B cell (primary cell): ENCODE measurements around the gene WDR1. TPM values are rescaled to one million over a fixed set of nuclear protein-coding genes. Genes with fewer than 3 reads are reported as not detected.

ENCODE experiments used
- ATAC-seq: fragments of 200-7000 bp; cut with Tn5 transposase; one replicate; pipeline ENCODE4 v1.10.0; 2021; ENCODE audit warnings: low read depth, mild to moderate bottlenecking, moderate number of reproducible peaks, moderate library complexity
- CTCF ChIA-PET: fragments of 350-600 bp; sonication (Branson Sonifier 250); formaldehyde crosslinking; loops from one replicate; lab custom pipeline; 2021; ENCODE audit warnings: antibody characterized with exemption, inconsistent platforms; lab: Charles Lee
- POLR2A ChIA-PET: fragments of 350-600 bp; sonication (Branson Sonifier 250); formaldehyde crosslinking; loops from one replicate; lab custom pipeline; 2021; ENCODE audit warnings: antibody characterized with exemption; lab: Charles Lee
- DNase-seq: peaks from one replicate; pipeline ENCODE4 v3.0.0; 2013
- H2AFZ ChIP-seq: 2 replicates; pipeline ENCODE4 v1.6.1; 2012; ENCODE audit warnings: mild to moderate bottlenecking, low read depth, low read length; ENCODE audit not compliant: insufficient read depth, poor library complexity, severe bottlenecking
- H3K27ac ChIP-seq, 2 donors: 1 replicate in 1 of 2; 2 replicates in 1 of 2; pipeline ENCODE4 v1.5.1; 2012 to 2013; ENCODE audit warnings: low read length in 2 of 2, mild to moderate bottlenecking in 2 of 2, moderate library complexity in 1 of 2
- H3K27me3 ChIP-seq, 4 experiments: fragments of 200-600 bp in 1 of 4; sonication (generic) in 1 of 4; replicated peaks in 1 of 4; 1 replicate in 2 of 4; 2 replicates in 2 of 4; pipeline versions ENCODE4 v1.6.1 to v1.7.0; 2013 to 2016; ENCODE audit warnings: low read length in 3 of 4, mild to moderate bottlenecking in 2 of 4, mixed read lengths in 1 of 4, moderate library complexity in 1 of 4; ENCODE audit not compliant: insufficient read depth in 4 of 4, control insufficient read depth in 3 of 4; ENCODE audit errors: control extremely low read depth in 1 of 4
- H3K36me3 ChIP-seq, 2 experiments: replicated peaks in 1 of 2; 1 replicate in 1 of 2; 2 replicates in 1 of 2; pipeline versions ENCODE4 v1.6.1 to v1.7.1; 2013; ENCODE audit warnings: low read length in 1 of 2; ENCODE audit not compliant: insufficient read depth in 2 of 2, control insufficient read depth in 1 of 2; ENCODE audit errors: control extremely low read depth in 1 of 2, extremely low read depth in 1 of 2
- H3K4me1 ChIP-seq, 2 donors: fragments of 200-600 bp in 1 of 2; sonication (generic) in 1 of 2; 1 replicate in 1 of 2; 2 replicates in 1 of 2; pipeline versions ENCODE4 v1.5.1 to v1.6.1; 2013 to 2017; ENCODE audit warnings: low read length in 2 of 2; ENCODE audit not compliant: control insufficient read depth in 2 of 2, insufficient read depth in 2 of 2
- H3K4me2 ChIP-seq: replicated peaks from 2 replicates; pipeline ENCODE3; 2012; ENCODE audit warnings: mild to moderate bottlenecking, low read depth, low read length; ENCODE audit not compliant: poor library complexity, severe bottlenecking
- H3K4me3 ChIP-seq, 5 experiments: fragments of 200-600 bp in 1 of 5; sonication (generic) in 1 of 5; 1 replicate in 3 of 5; 2 replicates in 2 of 5; pipeline versions ENCODE4 v1.5.1 to v1.7.0; 2011 to 2016; ENCODE audit warnings: low read length in 4 of 5, mild to moderate bottlenecking in 4 of 5, low read depth in 2 of 5, control low read depth in 1 of 5, moderate library complexity in 1 of 5; ENCODE audit not compliant: insufficient read depth in 1 of 5; ENCODE audit errors: control extremely low read depth in 1 of 5, extremely low read depth in 1 of 5
- H3K79me2 ChIP-seq: fragments of 200-600 bp; sonication (generic); one replicate; pipeline ENCODE4 v1.6.0; 2016; ENCODE audit warnings: low read length; ENCODE audit not compliant: control insufficient read depth, insufficient read depth
- H3K9ac ChIP-seq: fragments of 200-600 bp; sonication (generic); 2 replicates; pipeline ENCODE4 v1.6.1; 2017; ENCODE audit warnings: mild to moderate bottlenecking, low read length, moderate library complexity
- H3K9me3 ChIP-seq, 3 donors: one replicate each; pipeline versions ENCODE4 v1.6.1 to v1.7.1; 2013; ENCODE audit warnings: low read length in 2 of 3; ENCODE audit not compliant: control insufficient read depth in 2 of 3, insufficient read depth in 1 of 3; ENCODE audit errors: control extremely low read depth in 1 of 3
- H4K20me1 ChIP-seq: 2 replicates; pipeline ENCODE4 v1.6.0; 2012; ENCODE audit warnings: mild to moderate bottlenecking, low read length; ENCODE audit not compliant: insufficient read depth, control insufficient read depth, poor library complexity, severe bottlenecking
- H3K27ac Mint-ChIP-seq: one replicate; pipeline ENCODE4 v1.8.0; 2021; ENCODE audit warnings: mixed read lengths
- H3K27me3 Mint-ChIP-seq: one replicate; pipeline ENCODE4 v1.8.0; 2021; ENCODE audit warnings: mixed read lengths
- H3K4me1 Mint-ChIP-seq: one replicate; pipeline ENCODE4 v1.8.0; 2021; ENCODE audit warnings: mixed read lengths
- H3K4me3 Mint-ChIP-seq: one replicate; pipeline ENCODE4 v1.8.0; 2021; ENCODE audit warnings: mixed read lengths
- H3K9me3 Mint-ChIP-seq: one replicate; pipeline ENCODE4 v1.8.0; 2022; ENCODE audit warnings: mixed read lengths; ENCODE audit not compliant: insufficient read depth
- EZH2 ChIP-seq: IDR thresholded peaks from 2 replicates; pipeline ENCODE4 v1.6.1; 2012; ENCODE audit warnings: borderline replicate concordance, low read depth, mild to moderate bottlenecking, moderate library complexity, low read length; ENCODE audit not compliant: insufficient read depth, poor library complexity, severe bottlenecking
- WGBS: methylation state at CpG from one replicate; pipeline ENCODE4 v1.1.5; 2013; ENCODE audit warnings: missing lambda C conversion rate; ENCODE audit not compliant: insufficient coverage; 5-methylcytosine and 5-hydroxymethylcytosine counted together
- intact Hi-C: fragments of 100-400 bp; cut with micrococcal nuclease; formaldehyde crosslinking; loops from one replicate; pipeline ENCODE4 v1.10.0; 2022
- polyA plus RNA-seq: library from polyadenylated mRNA; depleted of rRNA; stranded (reverse); fragments of >200 nt; gene quantifications from 2 replicates; pipeline ENCODE4 v1.2.3, GENCODE V29; 2012
- total RNA-seq, 2 donors: library from RNA; stranded (reverse); fragments of 120-200 nt in 1 of 2; gene quantifications; 1 replicate in 1 of 2; 2 replicates in 1 of 2; pipeline versions ENCODE4 v1.2.3 to v1.2.4, GENCODE V29; 2013 to 2022
- TF ChIP-seq, protein P1 (sequence below): fragments of 200-600 bp; IDR thresholded peaks from one replicate; pipeline ENCODE4 v1.8.0; 2022; ENCODE audit warnings: antibody characterized with exemption, mild to moderate bottlenecking

The WDR1 gene
- total and polyA plus RNA-seq, 2 donors (not counting 1 experiment from before 2014, with no cell fraction given): 134 to 217 TPM

DNA sequence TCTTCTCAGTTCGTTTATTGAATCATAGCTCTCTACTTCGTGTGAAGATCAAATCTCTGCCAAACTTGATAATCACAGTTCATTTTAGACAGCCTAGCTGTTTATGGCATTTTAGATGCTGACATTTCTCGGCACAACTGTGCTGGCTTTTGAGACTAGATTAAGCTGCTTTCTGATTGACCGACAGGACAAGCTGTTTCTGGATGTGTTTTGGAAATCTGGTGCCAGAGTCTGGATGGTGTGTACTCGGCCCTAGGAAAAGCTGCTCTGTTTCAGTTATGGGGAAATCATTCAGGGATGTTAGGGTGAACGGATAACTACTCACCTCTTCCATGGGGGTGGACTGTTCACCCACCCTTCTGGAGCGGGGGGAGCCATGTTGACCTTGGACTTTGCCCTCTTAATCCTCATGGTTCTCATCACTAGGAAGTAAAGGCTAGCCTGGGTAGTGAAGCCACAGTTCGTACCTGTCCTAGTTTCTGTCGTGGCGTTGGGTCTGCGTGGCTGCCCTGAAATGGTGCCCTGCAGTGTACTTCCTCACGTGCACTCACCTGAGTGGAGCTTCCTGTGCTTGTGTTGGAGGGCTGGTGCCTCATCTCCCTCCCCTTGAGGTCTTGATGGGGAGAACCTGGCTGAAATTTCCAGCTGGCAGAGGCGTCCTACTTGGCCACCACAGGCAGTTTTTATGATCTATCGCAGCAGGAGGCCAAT is 13.7 kb upstream of the WDR1 start:
- H3K9me3 ChIP-seq: no peaks in the 10 kb centered on the region
- Mint-ChIP-seq H3K27ac (no peak overlapping the region), H3K9me3 (no peaks in the 10 kb centered on the region), H3K4me3 (no peak overlapping the region), H3K27me3 (peaks cover 46% of the 10 kb centered on the region), H3K4me1 (no peaks in the 10 kb centered on the region)
- CTCF ChIA-PET: no interaction called here
- no peaks in the 10 kb centered on the region for H3K79me2 ChIP-seq
- ATAC-seq (no peak), DNase-seq (no peak)
- H3K4me3 ChIP-seq: no peak overlapping the region
- no peak overlapping the region for H3K9ac ChIP-seq
- WGBS: 81% methylated on average over 12 of the region's 14 CpGs
- no peak for TF ChIP-seq EZH2
- TF ChIP-seq, protein P1, sequence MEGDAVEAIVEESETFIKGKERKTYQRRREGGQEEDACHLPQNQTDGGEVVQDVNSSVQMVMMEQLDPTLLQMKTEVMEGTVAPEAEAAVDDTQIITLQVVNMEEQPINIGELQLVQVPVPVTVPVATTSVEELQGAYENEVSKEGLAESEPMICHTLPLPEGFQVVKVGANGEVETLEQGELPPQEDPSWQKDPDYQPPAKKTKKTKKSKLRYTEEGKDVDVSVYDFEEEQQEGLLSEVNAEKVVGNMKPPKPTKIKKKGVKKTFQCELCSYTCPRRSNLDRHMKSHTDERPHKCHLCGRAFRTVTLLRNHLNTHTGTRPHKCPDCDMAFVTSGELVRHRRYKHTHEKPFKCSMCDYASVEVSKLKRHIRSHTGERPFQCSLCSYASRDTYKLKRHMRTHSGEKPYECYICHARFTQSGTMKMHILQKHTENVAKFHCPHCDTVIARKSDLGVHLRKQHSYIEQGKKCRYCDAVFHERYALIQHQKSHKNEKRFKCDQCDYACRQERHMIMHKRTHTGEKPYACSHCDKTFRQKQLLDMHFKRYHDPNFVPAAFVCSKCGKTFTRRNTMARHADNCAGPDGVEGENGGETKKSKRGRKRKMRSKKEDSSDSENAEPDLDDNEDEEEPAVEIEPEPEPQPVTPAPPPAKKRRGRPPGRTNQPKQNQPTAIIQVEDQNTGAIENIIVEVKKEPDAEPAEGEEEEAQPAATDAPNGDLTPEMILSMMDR: no peak
- intact Hi-C loops: no loop called here
- POLR2A ChIA-PET: no interaction called here
- peaks cover 0 to 11% (median 0%) of the 10 kb centered on the region in 4 experiments for H3K27me3 ChIP-seq
- no peaks in the 10 kb centered on the region for H4K20me1 ChIP-seq
- H2AFZ ChIP-seq: no peak overlapping the region
- no peak overlapping the region for H3K4me2 ChIP-seq
- no peaks in the 10 kb centered on the region for H3K36me3 ChIP-seq
- H3K27ac ChIP-seq: no peak overlapping the region
- H3K4me1 ChIP-seq: no peaks in the 10 kb centered on the region
